Vagina (tissue), 1 donor: Measurements from ENCODE around the gene MRPL50. TPM values are rescaled to one million over a fixed set of nuclear protein-coding genes. Genes with fewer than 3 reads are reported as not detected.

Experiments used
- total RNA-seq: library from RNA; depleted of rRNA; stranded (reverse); fragments of >200 nt; gene quantifications from one replicate; pipeline ENCODE4 v1.2.3, GENCODE V29; 2016

MRPL50 gene
- total RNA-seq, 1 donor from 2014 or later: 8.8 TPM

Other genes with a start within 250 kb of the MRPL50 start
- gene BAAT, start 13.6 kb downstream of the MRPL50 start, total RNA-seq: not detected
- 12.5 TPM for gene ZNF189, start 233 bp upstream of the MRPL50 start, total RNA-seq
- gene ALDOB, start 37.2 kb upstream of the MRPL50 start, total RNA-seq: not detected
- 22.3 TPM for gene RNF20, start 135.2 kb upstream of the MRPL50 start, total RNA-seq
- gene PPP3R2, start 196.4 kb upstream of the MRPL50 start, total RNA-seq: not detected